HEK293 (cell line): Measurements from ENCODE around the gene TTN.

Experiments used
- CTCF ChIA-PET: fragments of 350-600 bp; formaldehyde crosslinking; extraction: SDS; loops from one replicate; lab custom pipeline; 2021; ENCODE audit warnings: antibody characterized with exemption; lab: Yijun Ruan, JAX
- POLR2A ChIA-PET: fragments of 300-600 bp; formaldehyde crosslinking; extraction: SDS; loops from one replicate; lab custom pipeline; 2020; ENCODE audit warnings: antibody characterized with exemption, inconsistent platforms; lab: Yijun Ruan, JAX
- H3K27ac ChIP-seq: fragments of 200-500 bp; sonication (Bioruptor generic); 2 replicates; pipeline ENCODE4 v1.5.1; 2014; ENCODE audit warnings: low read depth, low read length, control low read depth, inconsistent platforms; ENCODE audit errors: extremely low read depth
- H3K36me3 ChIP-seq, 2 experiments: fragments of 200-500 bp in 1 of 2; sonication (Bioruptor generic) in 1 of 2; 1 replicate in 1 of 2; 2 replicates in 1 of 2; pipeline ENCODE4 v1.5.1; 2014 to 2017; ENCODE audit warnings: inconsistent platforms in 2 of 2, low read length in 2 of 2; ENCODE audit not compliant: control insufficient read depth in 2 of 2, insufficient read depth in 1 of 2
- H3K4me1 ChIP-seq: fragments of 200-500 bp; sonication (Bioruptor generic); 2 replicates; pipeline ENCODE4 v1.5.1; 2014; ENCODE audit warnings: mild to moderate bottlenecking, low read length, inconsistent platforms; ENCODE audit not compliant: control insufficient read depth, insufficient read depth
- H3K4me3 ChIP-seq: 2 replicates; pipeline ENCODE4 v1.5.1; 2011; ENCODE audit warnings: low read depth, mild to moderate bottlenecking, control low read depth, low read length, moderate library complexity
- H3K9me3 ChIP-seq: fragments of 200-500 bp; sonication (Bioruptor generic); 2 replicates; pipeline ENCODE4 v1.5.1; 2014; ENCODE audit warnings: low read depth, low read length, inconsistent platforms; ENCODE audit not compliant: control insufficient read depth, insufficient read depth
- HOXC10 ChIP-seq: sonication (generic); formaldehyde crosslinking; IDR thresholded peaks from 2 replicates; pipeline ENCODE4 v1.8.1; 2023; ENCODE audit warnings: mild to moderate bottlenecking, missing genetic modification reagents
- HOXD13 ChIP-seq: sonication (generic); formaldehyde crosslinking; IDR thresholded peaks from 2 replicates; pipeline ENCODE4 v1.8.0; 2022; ENCODE audit warnings: missing genetic modification reagents, borderline replicate concordance
- PRDM10 ChIP-seq: fragments of 450-650 bp; formaldehyde crosslinking; IDR thresholded peaks from 2 replicates; pipeline ENCODE4 v1.5.1; 2016; ENCODE audit warnings: missing biosample characterization, missing genetic modification characterization
- RBAK ChIP-seq: fragments of 450-650 bp; formaldehyde crosslinking; IDR thresholded peaks from 2 replicates; pipeline ENCODE4 v1.5.1; 2016; ENCODE audit warnings: missing biosample characterization, missing genetic modification characterization
- SP3 ChIP-seq: fragments of 450-650 bp; formaldehyde crosslinking; IDR thresholded peaks from 2 replicates; pipeline ENCODE4 v1.5.1; 2016; ENCODE audit warnings: missing biosample characterization, missing genetic modification characterization
- WT1 ChIP-seq: fragments of 450-650 bp; formaldehyde crosslinking; IDR thresholded peaks from 2 replicates; pipeline ENCODE4 v1.5.1; 2016; ENCODE audit warnings: missing biosample characterization, missing genetic modification characterization
- YY1 ChIP-seq: fragments of 450-650 bp; formaldehyde crosslinking; IDR thresholded peaks from 2 replicates; pipeline ENCODE4 v1.5.1; 2018; ENCODE audit warnings: missing biosample characterization, missing genetic modification characterization
- ZBTB8A ChIP-seq: fragments of 450-650 bp; formaldehyde crosslinking; IDR thresholded peaks from 2 replicates; pipeline ENCODE4 v1.5.1; 2016; ENCODE audit warnings: missing biosample characterization, missing genetic modification characterization
- ZFHX2 ChIP-seq: fragments of 450-650 bp; formaldehyde crosslinking; conservative IDR thresholded peaks from 2 replicates; pipeline ENCODE4 v1.5.1; 2016; ENCODE audit warnings: missing biosample characterization, missing genetic modification characterization
- ZNF132 ChIP-seq: fragments of 450-650 bp; formaldehyde crosslinking; IDR thresholded peaks from 2 replicates; pipeline ENCODE4 v1.5.1; 2017; ENCODE audit warnings: missing biosample characterization, missing genetic modification characterization, borderline replicate concordance
- ZNF350 ChIP-seq: fragments of 450-650 bp; formaldehyde crosslinking; IDR thresholded peaks from 2 replicates; pipeline ENCODE4 v1.5.0; 2017; ENCODE audit warnings: missing biosample characterization, mild to moderate bottlenecking, missing genetic modification characterization
- ZNF501 ChIP-seq: fragments of 450-650 bp; formaldehyde crosslinking; IDR thresholded peaks from 2 replicates; pipeline ENCODE4 v1.5.1; 2016; ENCODE audit warnings: missing biosample characterization, missing genetic modification characterization
- ZNF596 ChIP-seq: fragments of 450-650 bp; IDR thresholded peaks from 2 replicates; pipeline ENCODE4 v1.5.0; 2018; ENCODE audit warnings: missing biosample characterization, mild to moderate bottlenecking, missing genetic modification characterization, moderate library complexity
- ZNF692 ChIP-seq: fragments of 450-650 bp; formaldehyde crosslinking; IDR thresholded peaks from 2 replicates; pipeline ENCODE4 v1.5.1; 2016; ENCODE audit warnings: missing biosample characterization, missing genetic modification characterization
- ZNF701 ChIP-seq: fragments of 450-650 bp; formaldehyde crosslinking; IDR thresholded peaks from 2 replicates; pipeline ENCODE4 v1.5.1; 2016; ENCODE audit warnings: missing biosample characterization, missing genetic modification characterization
- TF ChIP-seq, protein P1 (sequence below): fragments of 450-650 bp; formaldehyde crosslinking; IDR thresholded peaks from 2 replicates; pipeline ENCODE4 v1.5.1; 2016; ENCODE audit warnings: missing biosample characterization, missing genetic modification characterization

TTN gene

GRCh38 chr2:178811901-178812300 lies 4.7 kb upstream of the TTN start:
- H3K4me3 ChIP-seq, result no peak overlapping the region
- TF ChIP-seq ZFHX2 (tag by site-specific recombination) (no peak), ZNF596 (tag by site-specific recombination) (no peak), ZNF132 (tag by site-specific recombination) (no peak)
- no peaks in the 10 kb centered on the region for H3K4me1 ChIP-seq
- ChIA-PET CTCF (interaction anchor here (0.7 kb wide), 1 partner anchor 883 kb away, joined by 3 read pairs; no protein-coding TSS in a partner anchor), POLR2A (no interaction called here)
- H3K36me3 ChIP-seq, result no peaks in the 10 kb centered on the region
- no peaks in the 10 kb centered on the region for H3K9me3 ChIP-seq
- no peak overlapping the region for H3K27ac ChIP-seq

DNA sequence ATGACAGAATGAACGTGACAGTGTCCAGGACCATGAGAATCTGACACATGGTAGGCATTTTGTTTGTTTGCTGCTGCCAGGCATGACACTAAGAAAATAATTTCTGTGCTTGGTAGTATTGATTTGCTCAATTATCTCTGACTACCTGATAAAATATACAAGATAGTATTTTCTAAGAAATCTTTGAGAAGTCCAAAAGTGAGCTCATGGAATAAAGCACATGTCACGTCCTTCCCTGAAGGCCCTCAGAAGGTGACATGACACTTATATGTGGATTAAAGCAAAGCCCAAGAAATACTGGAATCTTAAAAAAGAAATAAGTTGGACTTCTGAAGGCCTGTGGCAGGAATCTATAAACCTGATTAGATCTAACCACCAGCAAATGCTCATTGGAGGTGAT lies 3.8 kb upstream of the TTN start:
- Histone ChIP-seq H3K36me3 (no peaks in the 10 kb centered on the region), H3K9me3 (no peaks in the 10 kb centered on the region), H3K4me3 (no peak overlapping the region), H3K27ac (no peak overlapping the region), H3K4me1 (no peaks in the 10 kb centered on the region)
- POLR2A ChIA-PET, result no interaction called here
- TF ChIP-seq WT1 (tag by site-specific recombination) (no peak), RBAK (tag by site-specific recombination) (no peak), PRDM10 (tag by site-specific recombination) (no peak), HOXC10 (CRISPR knock-in tag) (no peak), SP3 (tag by site-specific recombination) (no peak), ZNF596 (tag by site-specific recombination) (no peak), ZNF350 (tag by site-specific recombination) (no peak), ZNF692 (no peak)
- TF ChIP-seq, protein P1, sequence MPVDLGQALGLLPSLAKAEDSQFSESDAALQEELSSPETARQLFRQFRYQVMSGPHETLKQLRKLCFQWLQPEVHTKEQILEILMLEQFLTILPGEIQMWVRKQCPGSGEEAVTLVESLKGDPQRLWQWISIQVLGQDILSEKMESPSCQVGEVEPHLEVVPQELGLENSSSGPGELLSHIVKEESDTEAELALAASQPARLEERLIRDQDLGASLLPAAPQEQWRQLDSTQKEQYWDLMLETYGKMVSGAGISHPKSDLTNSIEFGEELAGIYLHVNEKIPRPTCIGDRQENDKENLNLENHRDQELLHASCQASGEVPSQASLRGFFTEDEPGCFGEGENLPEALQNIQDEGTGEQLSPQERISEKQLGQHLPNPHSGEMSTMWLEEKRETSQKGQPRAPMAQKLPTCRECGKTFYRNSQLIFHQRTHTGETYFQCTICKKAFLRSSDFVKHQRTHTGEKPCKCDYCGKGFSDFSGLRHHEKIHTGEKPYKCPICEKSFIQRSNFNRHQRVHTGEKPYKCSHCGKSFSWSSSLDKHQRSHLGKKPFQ (tag by site-specific recombination), result no peak
- CTCF ChIA-PET, result interaction anchor here (0.6 kb wide), 1 partner anchor 86 kb away, joined by 3 read pairs; no protein-coding TSS in a partner anchor

GRCh38 chr2:178810422-178810821 lies 3.2 kb upstream of the TTN start:
- TF ChIP-seq ZNF501 (tag by site-specific recombination) (no peak), ZBTB8A (tag by site-specific recombination) (no peak), YY1 (tag by site-specific recombination) (no peak), HOXD13 (no peak), ZNF701 (no peak)
- no peaks in the 10 kb centered on the region for H3K4me1 ChIP-seq
- no peaks in the 10 kb centered on the region for H3K36me3 ChIP-seq
- H3K4me3 ChIP-seq, result no peak overlapping the region
- CTCF ChIA-PET, result interaction anchor here (0.6 kb wide), 1 partner anchor 73 kb away, joined by 4 read pairs; no protein-coding TSS in a partner anchor
- no peak overlapping the region for H3K27ac ChIP-seq
- POLR2A ChIA-PET, result no interaction called here
- H3K9me3 ChIP-seq, result no peaks in the 10 kb centered on the region
